Measurements from ENCODE around the gene ZKSCAN3.
A peak's percentile ranks its signal among the peaks of the same experiment; 100 is the strongest.
"Not testable (repeated sequence)": the region's sequence is repeated elsewhere in the genome, so short reads cannot be mapped to it uniquely, and the experiment has no call there.

The ZKSCAN3 gene

GRCh38 chr6:28349892-28350737, at the start of gene ZKSCAN3:
Gene ZKSCAN3, plus strand, starts transcription at chr6:28349947. Its CDS starts 9,640 bp downstream, at chr6:28359587.
- DNase-seq = peak; percentile 59 to 81 (median 68)

GRCh38 chr6:28303570-28303969, 46.2 kb upstream of the ZKSCAN3 start:
- DNase-seq = no peak

- DNase-seq = not testable (repeated sequence)
Measured at GRCh38 chr6:28306363-28306762, 43.4 kb upstream of the ZKSCAN3 start.

GRCh38 chr6:28311139-28311823, 38.5 kb upstream of the ZKSCAN3 start:
- no peak for DNase-seq

GRCh38 chr6:28312939-28313338, 36.8 kb upstream of the ZKSCAN3 start:
- DNase-seq = no peak

GRCh38 chr6:28315628-28316027, 34.1 kb upstream of the ZKSCAN3 start:
- no peak for DNase-seq

- DNase-seq = not testable (repeated sequence)
Measured at GRCh38 chr6:28317866-28318265, 31.9 kb upstream of the ZKSCAN3 start.

- no peak for DNase-seq
Measured at GRCh38 chr6:28322661-28323060, 27.1 kb upstream of the ZKSCAN3 start.

- DNase-seq = no peak
Measured at GRCh38 chr6:28323813-28324424, 25.8 kb upstream of the ZKSCAN3 start.

GRCh38 chr6:28326371-28326948, 23.3 kb upstream of the ZKSCAN3 start:
- DNase-seq = no peak

- no peak for DNase-seq
Measured at GRCh38 chr6:28330041-28330440, 19.7 kb upstream of the ZKSCAN3 start.

GRCh38 chr6:28333047-28333446, 16.7 kb upstream of the ZKSCAN3 start:
- no peak for DNase-seq

GRCh38 chr6:28333599-28334018, 16.1 kb upstream of the ZKSCAN3 start:
- DNase-seq = no peak

GRCh38 chr6:28334286-28335039, 15.3 kb upstream of the ZKSCAN3 start:
- no peak for DNase-seq

- DNase-seq = no peak
Measured at GRCh38 chr6:28335040-28335563, 14.6 kb upstream of the ZKSCAN3 start.

GRCh38 chr6:28335564-28336283, 14.0 kb upstream of the ZKSCAN3 start, which contains the start of gene ZSCAN31:
Gene ZSCAN31, minus strand, starts transcription at chr6:28336148. Its CDS starts 6,465 bp downstream, at chr6:28329683.
- peak; percentile 66 to 86 (median 73) for DNase-seq

GRCh38 chr6:28336284-28337120, 13.2 kb upstream of the ZKSCAN3 start:
- DNase-seq = peak in 5 of 6 experiments; percentile 7 to 61 (median 16)

- no peak for DNase-seq
Measured at GRCh38 chr6:28337121-28337520, 12.6 kb upstream of the ZKSCAN3 start.

GRCh38 chr6:28340310-28341095, 9.2 kb upstream of the ZKSCAN3 start:
- DNase-seq = no peak
